ENCODE measurements around the gene VPS37C.

DNA sequence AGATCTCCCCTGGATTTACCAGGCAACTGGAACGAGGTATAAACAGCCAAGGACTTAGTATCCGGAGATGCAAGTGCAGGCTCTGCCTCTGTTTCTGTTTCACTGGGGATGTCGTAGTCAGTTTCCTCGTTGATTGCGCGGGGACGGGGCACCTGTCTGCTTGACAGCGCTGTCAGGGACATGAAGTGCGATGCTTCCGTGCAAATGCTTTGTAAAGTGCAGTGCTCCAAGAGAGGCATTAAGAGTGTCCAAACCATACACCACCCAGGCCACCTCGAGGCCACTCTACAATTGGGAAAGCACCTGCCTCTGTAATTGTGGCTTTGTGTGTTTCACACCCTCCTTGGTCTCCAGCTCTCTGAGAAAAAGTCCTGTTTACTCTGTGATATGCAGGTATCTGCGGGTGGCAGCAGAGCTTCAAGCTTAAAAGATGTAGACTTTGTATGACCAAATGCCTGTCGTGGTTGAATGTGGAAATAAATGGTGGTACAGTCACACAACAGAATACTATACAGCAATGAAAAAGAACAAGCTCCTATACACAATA, 77.6 kb downstream of the VPS37C start:
- TF ChIP-seq POLR2AphosphoS5 (IDR thresholded peaks at IDR 0.05; ENCODE audit: control insufficient read depth, insufficient read depth, low read depth, low read length): no peak
- TF ChIP-seq ETV5 (CRISPR knock-in tag; IDR thresholded peaks at IDR 0.05; ENCODE audit: low read depth): no peak
- no peak for TF ChIP-seq NFRKB (IDR thresholded peaks at IDR 0.05; ENCODE audit: low read depth)
- TF ChIP-seq CBX5 (IDR thresholded peaks at IDR 0.05; ENCODE audit: borderline replicate concordance, low read depth): no peak
- no peak for TF ChIP-seq ZNF324 (CRISPR knock-in tag; IDR thresholded peaks at IDR 0.05)
- TF ChIP-seq FOXM1 (IDR thresholded peaks at IDR 0.05; ENCODE audit: low read depth): no peak
- TF ChIP-seq FOXM1 (CRISPR knock-in tag; IDR thresholded peaks at IDR 0.05; ENCODE audit: low read depth): no peak
